Activated T-helper 17 cell treated with anti-CD3 and anti-CD28 coated beads, Interleukin-2, amount 50 U/mL, for 72 hours (primary cell): ENCODE results near the gene CRACR2A. TPM values are rescaled to one million over a fixed set of nuclear protein-coding genes. Genes with fewer than 3 reads are reported as not detected.

Experiments used
- ATAC-seq: fragments of 150-1000 bp; cut with Tn5 transposase; replicated peaks from 2 replicates; pipeline ENCODE4 v1.10.0; 2021; ENCODE audit warnings: mild to moderate bottlenecking, moderate library complexity
- H3K27ac Mint-ChIP-seq: one replicate; pipeline ENCODE4 v1.8.0; 2022; ENCODE audit warnings: mixed read lengths
- H3K27me3 Mint-ChIP-seq: one replicate; pipeline ENCODE4 v1.8.0; 2022; ENCODE audit warnings: mixed read lengths
- H3K36me3 Mint-ChIP-seq: one replicate; pipeline ENCODE4 v1.8.0; 2022; ENCODE audit warnings: low read depth, mild to moderate bottlenecking, mixed read lengths
- H3K4me1 Mint-ChIP-seq: one replicate; pipeline ENCODE4 v1.8.0; 2022; ENCODE audit warnings: mixed read lengths
- H3K4me3 Mint-ChIP-seq: one replicate; pipeline ENCODE4 v1.8.0; 2022; ENCODE audit warnings: mild to moderate bottlenecking, mixed read lengths
- H3K9me3 Mint-ChIP-seq: one replicate; pipeline ENCODE4 v1.8.0; 2022; ENCODE audit warnings: mixed read lengths
- total RNA-seq, 2 donors: library from RNA; stranded (reverse); gene quantifications; one replicate each; pipeline ENCODE4 v1.2.3, GENCODE V29; 2022

CRACR2A gene
- total RNA-seq, 2 donors from 2014 or later = 39.4 to 46.3 TPM

- ATAC-seq = no peak
- peak overlapping the region; percentile 7 for H3K27ac Mint-ChIP-seq
- no peak overlapping the region for H3K4me3 Mint-ChIP-seq
- H3K36me3 Mint-ChIP-seq = peaks cover 22% of the 10 kb centered on the region
- no peaks in the 10 kb centered on the region for H3K27me3 Mint-ChIP-seq
- no peaks in the 10 kb centered on the region for H3K9me3 Mint-ChIP-seq
- H3K4me1 Mint-ChIP-seq = peaks cover 5% of the 10 kb centered on the region
Measured at GRCh38 chr12:3606128-3606527, 146.8 kb downstream of the CRACR2A start.

DNA sequence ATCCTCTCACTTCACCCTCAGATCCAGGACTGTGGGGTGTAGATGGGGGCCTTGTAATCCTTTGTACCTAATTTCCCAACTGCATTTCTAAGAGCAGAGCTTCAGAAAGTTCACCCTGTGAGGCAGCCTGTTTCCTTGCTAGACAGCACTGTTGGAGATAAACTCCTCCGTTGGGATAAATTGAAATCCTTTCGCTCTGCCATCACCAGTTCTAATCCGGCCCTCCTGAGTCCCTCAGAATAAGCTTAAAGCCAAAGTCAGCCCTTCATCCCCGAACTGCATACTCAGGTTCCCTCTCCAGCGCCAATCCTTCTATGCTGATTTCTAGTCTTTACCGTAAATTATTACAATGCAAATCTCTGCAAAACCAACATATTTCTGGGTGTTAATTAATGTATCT, 147.2 kb downstream of the CRACR2A start:
- Mint-ChIP-seq H3K27me3 (no peaks in the 10 kb centered on the region), H3K9me3 (no peaks in the 10 kb centered on the region), H3K4me3 (no peak overlapping the region), H3K27ac (peak overlapping the region; percentile 7), H3K4me1 (peaks cover 5% of the 10 kb centered on the region), H3K36me3 (peaks cover 19% of the 10 kb centered on the region)
- ATAC-seq = no peak

DNA sequence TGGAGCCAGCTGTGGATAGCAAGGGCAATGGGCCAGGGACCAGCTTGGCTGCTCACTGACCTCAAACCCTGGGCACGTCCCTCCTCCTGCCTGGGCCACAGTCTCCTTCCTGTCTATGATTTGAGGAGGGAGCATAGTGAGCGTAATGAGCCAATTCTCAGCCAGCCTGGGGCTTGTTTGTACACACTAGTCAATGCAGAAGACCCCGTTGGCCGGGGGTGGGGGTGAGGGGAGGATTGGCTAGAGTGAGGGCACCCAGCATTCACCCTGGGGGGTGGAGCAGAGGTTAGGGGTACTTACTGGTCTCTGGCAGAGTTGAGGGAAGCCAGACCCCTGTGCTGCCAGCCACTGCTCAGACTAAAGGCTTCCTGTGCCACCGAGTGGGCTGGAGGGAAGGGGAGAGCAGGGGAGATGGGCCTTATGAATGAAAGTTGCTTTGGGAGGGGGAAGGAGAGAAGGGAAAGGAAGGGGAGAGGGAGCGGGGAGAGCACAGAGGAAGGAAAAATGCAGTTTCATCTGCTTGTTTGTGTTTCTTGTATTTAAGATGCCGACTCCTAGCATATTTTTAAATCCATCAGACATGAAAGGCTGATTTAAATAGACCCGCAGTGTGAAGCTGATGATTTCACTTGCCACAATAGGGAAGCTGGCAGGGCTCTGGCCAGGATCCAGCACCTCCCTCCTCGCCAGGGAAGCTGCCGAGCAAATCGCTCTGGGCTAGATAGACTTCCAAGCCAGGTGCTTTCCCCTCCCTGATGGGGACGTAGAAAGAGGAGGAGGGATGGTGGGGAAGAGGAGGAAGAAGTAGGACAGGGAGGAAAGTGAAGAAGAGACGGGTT, 147.9 kb downstream of the CRACR2A start:
- no peak for ATAC-seq
- H3K27me3 Mint-ChIP-seq = no peaks in the 10 kb centered on the region
- peaks cover 5% of the 10 kb centered on the region for H3K4me1 Mint-ChIP-seq
- H3K4me3 Mint-ChIP-seq = no peak overlapping the region
- peak overlapping the region; percentile 7 for H3K27ac Mint-ChIP-seq
- peaks cover 12% of the 10 kb centered on the region for H3K36me3 Mint-ChIP-seq
- no peaks in the 10 kb centered on the region for H3K9me3 Mint-ChIP-seq

GRCh38 chr12:3604286-3604685, 148.6 kb downstream of the CRACR2A start:
- no peaks in the 10 kb centered on the region for H3K27me3 Mint-ChIP-seq
- H3K4me1 Mint-ChIP-seq = peaks cover 5% of the 10 kb centered on the region
- H3K27ac Mint-ChIP-seq = peak overlapping the region; percentile 7
- no peak for ATAC-seq
- H3K36me3 Mint-ChIP-seq = peaks cover 5% of the 10 kb centered on the region
- no peak overlapping the region for H3K4me3 Mint-ChIP-seq
- H3K9me3 Mint-ChIP-seq = no peaks in the 10 kb centered on the region

GRCh38 chr12:3603576-3603975, 149.3 kb downstream of the CRACR2A start:
- Mint-ChIP-seq H3K27ac (no peak overlapping the region), H3K9me3 (no peaks in the 10 kb centered on the region), H3K27me3 (no peaks in the 10 kb centered on the region), H3K4me1 (peaks cover 5% of the 10 kb centered on the region), H3K36me3 (no peaks in the 10 kb centered on the region), H3K4me3 (no peak overlapping the region)
- no peak for ATAC-seq

DNA sequence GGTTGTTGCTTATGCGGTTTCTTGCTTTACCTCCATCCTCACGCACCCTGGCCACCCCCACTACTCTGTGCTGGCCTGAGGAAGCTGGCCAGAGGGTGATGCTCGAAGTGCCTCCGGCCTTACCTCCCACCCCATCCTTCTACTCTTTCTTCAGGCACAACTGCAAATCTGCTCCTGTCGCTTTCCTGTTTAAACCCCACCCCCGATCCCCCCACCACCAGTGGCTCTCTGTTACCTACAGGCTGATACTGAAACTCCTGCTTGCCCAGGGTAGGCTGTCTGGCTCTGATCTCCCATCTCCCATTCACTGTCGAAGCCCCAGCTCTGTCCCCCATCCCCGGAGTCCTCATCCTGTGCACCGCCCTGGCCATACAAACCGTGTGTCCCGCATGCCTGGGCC, 150.4 kb downstream of the CRACR2A start:
- Mint-ChIP-seq H3K36me3 (no peaks in the 10 kb centered on the region), H3K4me1 (peaks cover 5% of the 10 kb centered on the region), H3K4me3 (no peak overlapping the region), H3K9me3 (no peaks in the 10 kb centered on the region), H3K27ac (no peak overlapping the region), H3K27me3 (no peaks in the 10 kb centered on the region)
- no peak for ATAC-seq

GRCh38 chr12:3601461-3602150, 151.3 kb downstream of the CRACR2A start:
- no peaks in the 10 kb centered on the region for H3K36me3 Mint-ChIP-seq
- H3K27ac Mint-ChIP-seq = no peak overlapping the region
- H3K4me3 Mint-ChIP-seq = no peak overlapping the region
- no peak for ATAC-seq
- no peaks in the 10 kb centered on the region for H3K27me3 Mint-ChIP-seq
- H3K9me3 Mint-ChIP-seq = no peaks in the 10 kb centered on the region
- H3K4me1 Mint-ChIP-seq = no peaks in the 10 kb centered on the region

DNA sequence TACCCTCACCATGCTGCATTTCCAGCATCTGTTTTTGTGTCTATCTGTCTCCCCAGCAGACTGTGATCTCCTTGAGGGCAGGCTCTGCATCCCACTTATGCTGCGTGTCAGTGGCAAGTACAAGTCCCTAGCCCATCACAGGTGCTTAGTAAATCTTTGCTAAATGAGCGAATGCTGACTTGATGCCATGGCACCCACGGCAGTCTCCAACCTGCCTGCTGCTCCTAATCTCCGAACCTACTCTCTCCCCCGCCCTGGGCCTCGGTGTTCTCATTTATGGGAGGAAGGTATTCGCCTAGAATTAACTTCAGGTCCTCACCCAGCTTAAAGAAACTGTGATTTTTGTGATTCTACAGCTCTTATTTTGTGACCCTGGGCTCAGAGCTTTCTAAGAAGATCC, 152.0 kb downstream of the CRACR2A start:
- no peaks in the 10 kb centered on the region for H3K27me3 Mint-ChIP-seq
- H3K9me3 Mint-ChIP-seq = no peaks in the 10 kb centered on the region
- ATAC-seq = no peak
- no peaks in the 10 kb centered on the region for H3K36me3 Mint-ChIP-seq
- H3K4me3 Mint-ChIP-seq = no peak overlapping the region
- H3K4me1 Mint-ChIP-seq = no peaks in the 10 kb centered on the region
- no peak overlapping the region for H3K27ac Mint-ChIP-seq

GRCh38 chr12:3600039-3600720, 152.7 kb downstream of the CRACR2A start:
- no peaks in the 10 kb centered on the region for H3K27me3 Mint-ChIP-seq
- H3K27ac Mint-ChIP-seq = no peak overlapping the region
- H3K36me3 Mint-ChIP-seq = no peaks in the 10 kb centered on the region
- H3K4me1 Mint-ChIP-seq = no peaks in the 10 kb centered on the region
- no peaks in the 10 kb centered on the region for H3K9me3 Mint-ChIP-seq
- ATAC-seq = no peak
- H3K4me3 Mint-ChIP-seq = no peak overlapping the region

DNA sequence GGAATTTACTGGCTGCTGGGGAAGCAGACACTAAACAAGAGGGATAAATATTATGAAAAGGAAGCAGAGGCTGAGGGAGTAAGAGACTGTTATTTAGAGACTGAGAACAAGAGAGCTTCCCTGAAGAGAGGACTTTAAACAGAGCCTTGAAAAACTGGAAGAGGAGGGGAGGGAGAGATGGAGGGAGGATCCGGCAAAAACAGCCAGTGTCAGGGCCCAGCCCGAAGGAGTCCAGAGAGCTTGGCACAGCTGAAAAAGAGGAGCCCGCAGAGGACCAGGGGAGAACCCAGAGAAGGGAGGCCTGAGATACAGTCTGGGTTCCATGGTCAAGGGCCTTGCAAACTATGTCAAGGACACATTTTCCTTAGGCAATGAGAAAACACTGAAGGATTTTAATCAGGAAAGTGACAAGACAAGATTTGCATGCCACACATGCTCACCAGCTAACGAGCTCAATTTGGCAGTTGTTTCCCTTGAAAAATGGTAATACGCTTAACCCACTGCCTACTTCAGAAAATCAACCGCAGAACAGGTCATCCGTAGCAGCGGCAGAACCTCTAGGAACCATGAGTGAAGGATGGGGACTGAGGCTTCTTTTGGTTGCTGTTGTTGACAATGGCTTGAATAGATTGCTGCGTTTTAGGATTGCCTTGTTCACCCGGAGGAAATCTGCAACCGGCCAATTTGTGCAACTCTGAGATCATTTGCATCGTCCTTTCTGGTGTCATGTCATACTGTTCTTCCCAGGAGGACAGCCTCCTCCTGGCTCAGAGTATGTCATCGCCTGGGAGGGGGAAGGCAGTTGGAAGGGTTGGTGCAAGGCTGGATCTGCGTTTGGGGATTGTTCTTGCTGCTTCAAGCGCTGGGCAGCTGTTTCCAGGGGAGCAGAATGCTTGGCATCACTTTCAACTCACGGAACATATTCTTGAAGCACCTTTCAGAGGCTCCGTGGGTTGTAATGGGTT, 153.7 kb downstream of the CRACR2A start:
- Mint-ChIP-seq H3K9me3 (no peaks in the 10 kb centered on the region), H3K4me3 (no peak overlapping the region), H3K4me1 (no peaks in the 10 kb centered on the region), H3K27me3 (peaks cover 2% of the 10 kb centered on the region), H3K27ac (no peak overlapping the region), H3K36me3 (no peaks in the 10 kb centered on the region)
- ATAC-seq = no peak

- no peak for ATAC-seq
- Mint-ChIP-seq H3K27me3 (peaks cover 6% of the 10 kb centered on the region), H3K4me3 (no peak overlapping the region), H3K9me3 (no peaks in the 10 kb centered on the region), H3K4me1 (no peaks in the 10 kb centered on the region), H3K27ac (no peak overlapping the region), H3K36me3 (no peaks in the 10 kb centered on the region)
Measured at GRCh38 chr12:3597526-3598210, 155.2 kb downstream of the CRACR2A start.

GRCh38 chr12:3596703-3597415, 156.1 kb downstream of the CRACR2A start:
- Mint-ChIP-seq H3K9me3 (no peaks in the 10 kb centered on the region), H3K4me3 (no peak overlapping the region), H3K27me3 (peaks cover 7% of the 10 kb centered on the region), H3K36me3 (no peaks in the 10 kb centered on the region), H3K4me1 (no peaks in the 10 kb centered on the region), H3K27ac (no peak overlapping the region)
- no peak for ATAC-seq

DNA sequence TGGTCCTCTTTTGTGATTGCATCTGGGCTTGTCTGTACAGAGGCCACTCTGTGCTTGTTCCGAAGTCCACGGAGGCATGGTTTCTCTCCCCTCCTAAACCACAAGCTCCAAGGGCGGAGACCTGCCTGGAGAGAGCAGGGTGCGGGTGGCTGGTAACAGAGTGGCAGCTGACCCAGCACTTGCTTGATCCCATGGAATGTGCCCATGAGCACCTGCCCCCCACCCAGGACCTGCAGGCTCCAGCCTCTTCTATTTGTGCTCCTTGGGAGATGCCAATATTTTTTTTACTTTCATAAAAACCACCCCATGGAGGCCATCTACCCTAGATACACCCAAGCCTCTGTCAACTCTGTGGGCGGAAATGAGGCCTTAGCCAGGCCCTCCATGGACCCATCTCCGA, 157.2 kb downstream of the CRACR2A start:
- Mint-ChIP-seq H3K27ac (no peak overlapping the region), H3K36me3 (no peaks in the 10 kb centered on the region), H3K4me1 (no peaks in the 10 kb centered on the region), H3K9me3 (no peaks in the 10 kb centered on the region), H3K27me3 (peaks cover 12% of the 10 kb centered on the region), H3K4me3 (no peak overlapping the region)
- ATAC-seq = no peak
